A673 (cell line): ENCODE data around the gene TRIM60. TPM values are rescaled to one million over a fixed set of nuclear protein-coding genes. Genes with fewer than 3 reads are reported as not detected.
"Not testable (repeated sequence)": the region's sequence is repeated elsewhere in the genome, so short reads cannot be mapped to it uniquely, and the experiment has no call there.

Source experiments
- Bru-seq: library from RNA; stranded (reverse); fragments of 400-500 nt; gene quantifications from one replicate; lab custom pipeline; 2021; lab: Mats Ljungman, UMichigan
- BruChase-seq, 2 experiments: library from RNA; stranded (reverse); fragments of 400-500 nt; gene quantifications; one replicate each; lab custom pipeline; 2021; lab: Mats Ljungman, UMichigan
- BruUV-seq: library from RNA; stranded (reverse); fragments of 400-500 nt; replicated peaks from 2 replicates; lab custom pipeline; 2021; lab: Mats Ljungman, UMichigan
- CTCF ChIA-PET: fragments of 300-600 bp; sonication (Branson Sonifier 250); formaldehyde crosslinking; loops from one replicate; lab custom pipeline; 2022; ENCODE audit warnings: antibody characterized with exemption; lab: Charles Lee
- POLR2A ChIA-PET: fragments of 300-600 bp; sonication (Branson Sonifier 250); formaldehyde crosslinking; loops from one replicate; lab custom pipeline; 2022; ENCODE audit warnings: antibody characterized with exemption; ENCODE audit not compliant: low non-redundant PET; lab: Charles Lee
- DNase-seq: peaks from one replicate; pipeline ENCODE4 v3.0.0-alpha.2; 2015; ENCODE audit warnings: low spot score
- H3K27ac ChIP-seq: fragments of 200-600 bp; sonication (generic); 2 replicates; pipeline ENCODE4 v1.5.1; 2016; ENCODE audit warnings: mixed run types, low read depth, mild to moderate bottlenecking, mixed read lengths, antibody characterized with exemption, low read length; ENCODE audit not compliant: poor library complexity, severe bottlenecking
- H3K27me3 ChIP-seq: fragments of 200-600 bp; sonication (generic); replicated peaks from 2 replicates; pipeline ENCODE4 v1.6.1; 2017; ENCODE audit warnings: mixed run types, low read depth, mild to moderate bottlenecking, mixed read lengths, antibody characterized with exemption, low read length; ENCODE audit not compliant: insufficient read depth, poor library complexity
- H3K36me3 ChIP-seq: fragments of 200-600 bp; sonication (generic); 2 replicates; pipeline ENCODE4 v1.6.1; 2016; ENCODE audit warnings: mixed run types, mild to moderate bottlenecking, mixed read lengths, antibody characterized with exemption, low read length; ENCODE audit not compliant: insufficient read depth, poor library complexity, severe bottlenecking
- H3K4me1 ChIP-seq: fragments of 200-600 bp; sonication (generic); 2 replicates; pipeline ENCODE4 v1.6.1; 2017; ENCODE audit warnings: mixed run types, mild to moderate bottlenecking, mixed read lengths, antibody characterized with exemption, low read length; ENCODE audit not compliant: insufficient read depth, poor library complexity, severe bottlenecking
- H3K4me3 ChIP-seq: fragments of 200-600 bp; sonication (generic); 2 replicates; pipeline ENCODE4 v1.5.1; 2016; ENCODE audit warnings: low read depth, mixed run types, mild to moderate bottlenecking, mixed read lengths, low read length; ENCODE audit not compliant: poor library complexity, severe bottlenecking
- H3K9me3 ChIP-seq: fragments of 200-600 bp; sonication (generic); 2 replicates; pipeline ENCODE4 v1.6.1; 2016; ENCODE audit warnings: mixed run types, low read depth, mild to moderate bottlenecking, mixed read lengths, antibody characterized with exemption, low read length; ENCODE audit not compliant: poor library complexity, severe bottlenecking
- CTCF ChIP-seq: fragments of 300-800, 200-600 bp; sonication (generic); conservative IDR thresholded peaks from 2 replicates; pipeline ENCODE4 v1.5.1; 2017; ENCODE audit warnings: low read depth, mild to moderate bottlenecking, antibody characterized with exemption, low read length, moderate library complexity, mixed read lengths
- EZH2 ChIP-seq: fragments of 200-600 bp; sonication (generic); IDR thresholded peaks from 2 replicates; pipeline ENCODE4 v1.6.1; 2017; ENCODE audit warnings: borderline replicate concordance, low read depth, mild to moderate bottlenecking, mixed read lengths, antibody characterized with exemption, low read length; ENCODE audit not compliant: poor library complexity, severe bottlenecking
- intact Hi-C: fragments of 100-400 bp; cut with micrococcal nuclease; formaldehyde crosslinking; loops from one replicate; pipeline ENCODE4 v1.10.0; 2022; ENCODE audit not compliant: unreplicated experiment
- long read RNA-seq: library from polyadenylated mRNA; stranded (forward); transcript quantifications from one replicate; pipeline ENCODE4 v2.0.0, GENCODE V29; 2022
- total RNA-seq: library from RNA; stranded (reverse); gene quantifications from 2 replicates; pipeline ENCODE4 v1.2.3, GENCODE V29; 2021

The TRIM60 gene
- total RNA-seq (not detected in 2 replicates), Bru-seq, nascent RNA (not detected), BruChase-seq, experiment 1, labeled RNA remaining after a 2-hour chase (percentile 1 among the genes with signal in this experiment), BruChase-seq, experiment 2, labeled RNA remaining after a 6-hour chase (percentile 9 among the genes with signal in this experiment)
- long read RNA-seq, result 0 reads

GRCh38 chr4:165031436-165032211 is at the start of gene TRIM60:
TSS of gene TRIM60 (plus strand) at chr4:165031999. CDS start at chr4:165040073, 8,074 bp downstream.
- no peak for DNase-seq
- TF ChIP-seq CTCF (no peak), EZH2 (no peak)
- ChIA-PET CTCF (interaction anchor here (0.5 kb wide), 1 partner anchor 13 kb away, joined by 6 read pairs; no protein-coding TSS in a partner anchor), POLR2A (no interaction called here)
- no peaks in the 10 kb centered on the region for H3K4me1 ChIP-seq
- intact Hi-C loops, result no loop called here
- no peak within 1 kb of the TSS for H3K4me3 ChIP-seq
- no peaks in the 10 kb centered on the region for H3K9me3 ChIP-seq
- no peak within 1 kb of the TSS for H3K27ac ChIP-seq
- no peaks in the 10 kb centered on the region for H3K36me3 ChIP-seq
- no peaks in the 10 kb centered on the region for H3K27me3 ChIP-seq
- no TSS peak for BruUV-seq

GRCh38 chr4:164989471-164989870 is 42.3 kb upstream of the TRIM60 start:
- TF ChIP-seq EZH2 (no peak), CTCF (no peak)
- H3K27me3 ChIP-seq, result no peaks in the 10 kb centered on the region
- H3K9me3 ChIP-seq, result no peaks in the 10 kb centered on the region
- H3K27ac ChIP-seq, result no peak overlapping the region
- H3K36me3 ChIP-seq, result no peaks in the 10 kb centered on the region
- BruUV-seq, result no TSS peak
- no peak for DNase-seq
- no peak overlapping the region for H3K4me3 ChIP-seq
- CTCF ChIA-PET, result no interaction called here
- no peaks in the 10 kb centered on the region for H3K4me1 ChIP-seq
- intact Hi-C loops, result no loop called here
- POLR2A ChIA-PET, result no interaction called here

GRCh38 chr4:164990786-164991185 is 41.0 kb upstream of the TRIM60 start:
- H3K27ac ChIP-seq, H3K4me1 ChIP-seq, H3K4me3 ChIP-seq, CTCF ChIA-PET, intact Hi-C loops, DNase-seq, H3K9me3 ChIP-seq, H3K27me3 ChIP-seq, POLR2A ChIA-PET, H3K36me3 ChIP-seq, BruUV-seq: not testable (repeated sequence)

- POLR2A ChIA-PET, H3K36me3 ChIP-seq, CTCF ChIA-PET, BruUV-seq, H3K27ac ChIP-seq, H3K4me1 ChIP-seq, H3K4me3 ChIP-seq, H3K27me3 ChIP-seq, DNase-seq, H3K9me3 ChIP-seq: not testable (repeated sequence)
- intact Hi-C loops, result loop anchor here (2.0 kb wide), 1 partner anchor 217 kb away; no protein-coding TSS in a partner anchor
Observed at GRCh38 chr4:164996123-164996522, 35.7 kb upstream of the TRIM60 start.
